ENCODE measurements around the gene UGT1A10. TPM values are rescaled to one million over a fixed set of nuclear protein-coding genes. Genes with fewer than 3 reads are reported as not detected.

Gene UGT1A10
- total and polyA plus RNA-seq, 2 donors (not counting 1 experiment from before 2014, with no cell fraction given), result not detected

GRCh38 chr2:233810385-233810784, 174.1 kb downstream of the UGT1A10 start:
- CTCF ChIA-PET, result no interaction called here
- Mint-ChIP-seq H3K9me3 (ENCODE audit: insufficient read depth) (no peaks in the 10 kb centered on the region), H3K4me1 (no peaks in the 10 kb centered on the region), H3K27me3 (peaks cover 22% of the 10 kb centered on the region), H3K27ac (no peak overlapping the region), H3K4me3 (no peak overlapping the region)
- ATAC-seq (ENCODE audit: low read depth) (no peak), DNase-seq (no peak)
- H3K27ac ChIP-seq (ENCODE audit: low read length in 2 of 2), result no peak overlapping the region
- TF ChIP-seq CTCF (IDR thresholded peaks at IDR 0.05) (no peak), EZH2 (IDR thresholded peaks at IDR 0.05; ENCODE audit: borderline replicate concordance, insufficient read depth, low read depth, low read length, poor library complexity, severe bottlenecking) (no peak)
- H3K9me3 ChIP-seq (ENCODE audit: control extremely low read depth in 1 of 3, control insufficient read depth in 2 of 3, insufficient read depth in 1 of 3, low read length in 2 of 3), result no peaks in the 10 kb centered on the region
- intact Hi-C loops (cut with micrococcal nuclease), result no loop called here
- no peaks in the 10 kb centered on the region for H3K4me1 ChIP-seq (ENCODE audit: control insufficient read depth in 2 of 2, insufficient read depth in 2 of 2, low read length in 2 of 2)
- H3K27me3 ChIP-seq (replicated peaks in 1 of 4; ENCODE audit: control extremely low read depth in 1 of 4, control insufficient read depth in 3 of 4, insufficient read depth in 4 of 4, low read length in 3 of 4), result peaks cover 0 to 8% (median 0%) of the 10 kb centered on the region in 4 experiments
- no peak overlapping the region for H3K4me2 ChIP-seq (replicated peaks; ENCODE audit: low read depth, low read length, poor library complexity, severe bottlenecking)
- no peak overlapping the region for H2AFZ ChIP-seq (ENCODE audit: insufficient read depth, low read depth, low read length, poor library complexity, severe bottlenecking)
- no peaks in the 10 kb centered on the region for H3K36me3 ChIP-seq (replicated peaks in 1 of 2; ENCODE audit: control extremely low read depth in 1 of 2, control insufficient read depth in 1 of 2, extremely low read depth in 1 of 2, insufficient read depth in 2 of 2, low read length in 1 of 2)
- no peaks in the 10 kb centered on the region for H3K79me2 ChIP-seq (ENCODE audit: control insufficient read depth, insufficient read depth, low read length)
- H3K9ac ChIP-seq (ENCODE audit: low read length), result no peak overlapping the region
- WGBS (ENCODE audit: insufficient coverage), result 84% methylated on average over 5 of the region's 6 CpGs
- POLR2A ChIA-PET, result no interaction called here
- no peaks in the 10 kb centered on the region for H4K20me1 ChIP-seq (ENCODE audit: control insufficient read depth, insufficient read depth, low read length, poor library complexity, severe bottlenecking)
- no peak overlapping the region for H3K4me3 ChIP-seq (ENCODE audit: control extremely low read depth in 1 of 5, extremely low read depth in 1 of 5, insufficient read depth in 1 of 5, low read depth in 2 of 5, low read length in 4 of 5)

GRCh38 chr2:233811087-233811486, 174.8 kb downstream of the UGT1A10 start:
- 82% methylated on average over 3 of the region's 4 CpGs for WGBS (ENCODE audit: insufficient coverage)
- H4K20me1 ChIP-seq (ENCODE audit: control insufficient read depth, insufficient read depth, low read length, poor library complexity, severe bottlenecking), result no peaks in the 10 kb centered on the region
- Mint-ChIP-seq H3K27me3 (peaks cover 24% of the 10 kb centered on the region), H3K27ac (no peak overlapping the region), H3K4me3 (no peak overlapping the region), H3K4me1 (no peaks in the 10 kb centered on the region), H3K9me3 (ENCODE audit: insufficient read depth) (no peaks in the 10 kb centered on the region)
- H3K4me1 ChIP-seq (ENCODE audit: control insufficient read depth in 2 of 2, insufficient read depth in 2 of 2, low read length in 2 of 2), result no peaks in the 10 kb centered on the region
- ATAC-seq (ENCODE audit: low read depth) (no peak), DNase-seq (no peak)
- H3K9ac ChIP-seq (ENCODE audit: low read length), result no peak overlapping the region
- no peak overlapping the region for H3K27ac ChIP-seq (ENCODE audit: low read length in 2 of 2)
- no peak overlapping the region for H3K4me2 ChIP-seq (replicated peaks; ENCODE audit: low read depth, low read length, poor library complexity, severe bottlenecking)
- H3K79me2 ChIP-seq (ENCODE audit: control insufficient read depth, insufficient read depth, low read length), result no peaks in the 10 kb centered on the region
- intact Hi-C loops (cut with micrococcal nuclease), result no loop called here
- ChIA-PET CTCF (no interaction called here), POLR2A (no interaction called here)
- no peaks in the 10 kb centered on the region for H3K9me3 ChIP-seq (ENCODE audit: control extremely low read depth in 1 of 3, control insufficient read depth in 2 of 3, insufficient read depth in 1 of 3, low read length in 2 of 3)
- H3K4me3 ChIP-seq (ENCODE audit: control extremely low read depth in 1 of 5, extremely low read depth in 1 of 5, insufficient read depth in 1 of 5, low read depth in 2 of 5, low read length in 4 of 5), result no peak overlapping the region
- H3K36me3 ChIP-seq (replicated peaks in 1 of 2; ENCODE audit: control extremely low read depth in 1 of 2, control insufficient read depth in 1 of 2, extremely low read depth in 1 of 2, insufficient read depth in 2 of 2, low read length in 1 of 2), result no peaks in the 10 kb centered on the region
- H3K27me3 ChIP-seq (replicated peaks in 1 of 4; ENCODE audit: control extremely low read depth in 1 of 4, control insufficient read depth in 3 of 4, insufficient read depth in 4 of 4, low read length in 3 of 4), result peaks cover 0 to 8% (median 0%) of the 10 kb centered on the region in 4 experiments
- no peak overlapping the region for H2AFZ ChIP-seq (ENCODE audit: insufficient read depth, low read depth, low read length, poor library complexity, severe bottlenecking)
- TF ChIP-seq EZH2 (IDR thresholded peaks at IDR 0.05; ENCODE audit: borderline replicate concordance, insufficient read depth, low read depth, low read length, poor library complexity, severe bottlenecking) (no peak), CTCF (IDR thresholded peaks at IDR 0.05) (no peak)
